ENCODE data around the gene NEK8.

DNA sequence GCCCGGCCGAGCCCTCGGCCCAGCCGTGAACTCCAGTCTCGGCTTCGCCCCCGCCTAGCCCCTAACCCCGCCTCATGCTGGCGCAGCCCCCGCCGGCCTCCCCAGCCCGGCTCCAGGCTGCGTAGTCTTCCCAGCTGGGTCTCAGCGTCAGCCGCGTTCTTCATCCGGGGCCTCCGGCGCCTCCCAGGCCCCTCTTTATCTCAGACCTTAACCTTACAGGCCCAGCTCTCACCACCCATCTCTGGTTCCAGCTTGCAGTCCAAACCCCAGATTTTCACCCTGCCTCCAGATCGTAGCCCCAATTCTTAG, 16.9 kb upstream of the NEK8 start, which contains the start of gene PROCA1:
- TF ChIP-seq, protein P1, sequence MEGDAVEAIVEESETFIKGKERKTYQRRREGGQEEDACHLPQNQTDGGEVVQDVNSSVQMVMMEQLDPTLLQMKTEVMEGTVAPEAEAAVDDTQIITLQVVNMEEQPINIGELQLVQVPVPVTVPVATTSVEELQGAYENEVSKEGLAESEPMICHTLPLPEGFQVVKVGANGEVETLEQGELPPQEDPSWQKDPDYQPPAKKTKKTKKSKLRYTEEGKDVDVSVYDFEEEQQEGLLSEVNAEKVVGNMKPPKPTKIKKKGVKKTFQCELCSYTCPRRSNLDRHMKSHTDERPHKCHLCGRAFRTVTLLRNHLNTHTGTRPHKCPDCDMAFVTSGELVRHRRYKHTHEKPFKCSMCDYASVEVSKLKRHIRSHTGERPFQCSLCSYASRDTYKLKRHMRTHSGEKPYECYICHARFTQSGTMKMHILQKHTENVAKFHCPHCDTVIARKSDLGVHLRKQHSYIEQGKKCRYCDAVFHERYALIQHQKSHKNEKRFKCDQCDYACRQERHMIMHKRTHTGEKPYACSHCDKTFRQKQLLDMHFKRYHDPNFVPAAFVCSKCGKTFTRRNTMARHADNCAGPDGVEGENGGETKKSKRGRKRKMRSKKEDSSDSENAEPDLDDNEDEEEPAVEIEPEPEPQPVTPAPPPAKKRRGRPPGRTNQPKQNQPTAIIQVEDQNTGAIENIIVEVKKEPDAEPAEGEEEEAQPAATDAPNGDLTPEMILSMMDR (IDR thresholded peaks at IDR 0.05; ENCODE audit: insufficient read depth, low read length, poor library complexity, severe bottlenecking) = no peak
- TF ChIP-seq EZH2phosphoT487 (conservative IDR thresholded peaks at IDR 0.05; ENCODE audit: low read length) = no peak

Measured in SU-DHL-6 (cell line).